Chondrocyte (in vitro differentiated cells): ENCODE data around the gene SOCS4. TPM values are rescaled to one million over a fixed set of nuclear protein-coding genes. Genes with fewer than 3 reads are reported as not detected.

Source experiments
- DNase-seq: peaks from one replicate; pipeline ENCODE4 v3.0.0; 2021; ENCODE audit warnings: mixed read lengths, low spot score
- H3K27ac Mint-ChIP-seq: one replicate; pipeline ENCODE4 v1.8.0; 2021; ENCODE audit warnings: mild to moderate bottlenecking, moderate library complexity, mixed read lengths; ENCODE audit not compliant: unreplicated experiment
- H3K27me3 Mint-ChIP-seq: 2 replicates; pipeline ENCODE4 v1.8.0; 2021; ENCODE audit warnings: low read depth, mixed read lengths
- H3K36me3 Mint-ChIP-seq: 2 replicates; pipeline ENCODE4 v1.8.0; 2021; ENCODE audit warnings: low read depth, mixed read lengths
- H3K4me1 Mint-ChIP-seq: 2 replicates; pipeline ENCODE4 v1.8.0; 2021; ENCODE audit warnings: low read depth, mild to moderate bottlenecking, mixed read lengths
- H3K4me3 Mint-ChIP-seq: one replicate; pipeline ENCODE4 v1.8.0; 2021; ENCODE audit warnings: mild to moderate bottlenecking, moderate library complexity, mixed read lengths; ENCODE audit not compliant: unreplicated experiment
- H3K9me3 Mint-ChIP-seq: 2 replicates; pipeline ENCODE4 v1.8.0; 2021; ENCODE audit warnings: low read depth, mixed read lengths
- total RNA-seq: library from RNA; stranded (reverse); gene quantifications from 3 replicates; pipeline ENCODE4 v1.2.1, GENCODE V29; 2021
- TF ChIP-seq, protein P1 (sequence below): fragments of 200-600 bp; sonication (generic); IDR thresholded peaks from 2 replicates; pipeline ENCODE4 v1.5.0; 2021; ENCODE audit warnings: antibody characterized with exemption, mild to moderate bottlenecking, moderate library complexity

The SOCS4 gene
- total RNA-seq, 1 donor from 2014 or later, result 25.0 TPM

DNA sequence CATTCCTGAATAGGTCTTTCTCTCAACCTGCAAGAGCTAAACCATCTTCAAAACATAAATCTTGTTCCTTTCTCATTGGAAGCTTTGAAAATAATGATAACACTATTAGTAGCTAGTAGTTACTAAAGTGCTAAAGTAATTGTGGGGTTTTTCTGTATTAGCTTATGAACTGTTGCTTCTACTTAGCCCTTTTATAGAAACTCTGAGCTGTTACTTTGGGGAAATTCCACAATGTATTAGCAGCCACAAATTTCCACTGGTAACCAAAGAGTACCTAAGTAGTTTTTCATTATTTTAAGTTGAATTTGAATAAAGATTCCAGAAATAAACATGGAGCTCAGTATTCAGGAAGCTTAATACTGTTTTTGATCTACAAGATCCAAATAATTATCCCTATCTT, 18.1 kb downstream of the SOCS4 start:
- no peaks in the 10 kb centered on the region for H3K9me3 Mint-ChIP-seq
- TF ChIP-seq, protein P1, sequence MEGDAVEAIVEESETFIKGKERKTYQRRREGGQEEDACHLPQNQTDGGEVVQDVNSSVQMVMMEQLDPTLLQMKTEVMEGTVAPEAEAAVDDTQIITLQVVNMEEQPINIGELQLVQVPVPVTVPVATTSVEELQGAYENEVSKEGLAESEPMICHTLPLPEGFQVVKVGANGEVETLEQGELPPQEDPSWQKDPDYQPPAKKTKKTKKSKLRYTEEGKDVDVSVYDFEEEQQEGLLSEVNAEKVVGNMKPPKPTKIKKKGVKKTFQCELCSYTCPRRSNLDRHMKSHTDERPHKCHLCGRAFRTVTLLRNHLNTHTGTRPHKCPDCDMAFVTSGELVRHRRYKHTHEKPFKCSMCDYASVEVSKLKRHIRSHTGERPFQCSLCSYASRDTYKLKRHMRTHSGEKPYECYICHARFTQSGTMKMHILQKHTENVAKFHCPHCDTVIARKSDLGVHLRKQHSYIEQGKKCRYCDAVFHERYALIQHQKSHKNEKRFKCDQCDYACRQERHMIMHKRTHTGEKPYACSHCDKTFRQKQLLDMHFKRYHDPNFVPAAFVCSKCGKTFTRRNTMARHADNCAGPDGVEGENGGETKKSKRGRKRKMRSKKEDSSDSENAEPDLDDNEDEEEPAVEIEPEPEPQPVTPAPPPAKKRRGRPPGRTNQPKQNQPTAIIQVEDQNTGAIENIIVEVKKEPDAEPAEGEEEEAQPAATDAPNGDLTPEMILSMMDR, result no peak
- H3K27ac Mint-ChIP-seq, result no peak overlapping the region
- H3K27me3 Mint-ChIP-seq, result no peaks in the 10 kb centered on the region
- H3K4me1 Mint-ChIP-seq, result peaks cover 3% of the 10 kb centered on the region
- DNase-seq, result no peak
- H3K36me3 Mint-ChIP-seq, result peaks cover 12% of the 10 kb centered on the region
- no peak overlapping the region for H3K4me3 Mint-ChIP-seq

DNA sequence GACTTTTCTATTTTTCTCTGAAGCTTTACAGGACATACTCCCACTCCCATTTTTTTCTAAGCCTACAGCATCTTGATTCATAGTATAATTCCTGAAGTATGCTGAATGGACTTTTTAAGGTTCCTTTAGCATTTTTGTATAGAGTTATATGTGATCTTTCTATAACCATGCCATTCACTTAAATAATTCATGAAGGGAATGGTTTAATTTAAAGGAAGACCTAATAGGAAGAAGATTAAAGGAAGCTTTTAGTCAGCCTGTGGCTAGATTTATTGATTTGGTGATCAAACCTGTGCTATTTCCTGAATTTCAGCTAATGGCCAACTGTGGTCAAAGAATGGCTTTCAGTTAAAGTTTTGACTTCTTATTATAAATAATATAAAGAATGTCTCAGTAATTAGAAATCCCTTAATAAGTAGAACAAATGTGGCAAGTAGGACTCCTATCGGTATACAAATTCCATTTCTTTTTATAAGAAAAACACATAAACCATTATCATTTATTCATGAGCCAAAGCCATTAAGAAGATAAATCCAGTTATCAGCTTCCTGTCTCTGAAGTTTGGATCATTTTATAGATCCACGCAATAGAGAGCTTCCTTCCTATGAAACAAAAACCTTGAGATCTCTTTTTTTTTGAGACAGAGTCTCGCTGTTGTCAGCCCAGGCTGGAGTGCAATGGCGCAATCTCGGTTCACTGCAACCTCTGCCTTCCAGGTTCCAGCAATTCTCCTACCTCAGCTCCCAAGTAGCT, 20.4 kb downstream of the SOCS4 start:
- Mint-ChIP-seq H3K36me3 (peaks cover 12% of the 10 kb centered on the region), H3K27ac (no peak overlapping the region), H3K9me3 (no peaks in the 10 kb centered on the region), H3K27me3 (no peaks in the 10 kb centered on the region), H3K4me1 (peaks cover 10% of the 10 kb centered on the region), H3K4me3 (no peak overlapping the region)
- no peak for DNase-seq
- TF ChIP-seq, protein P1, result no peak

- H3K9me3 Mint-ChIP-seq, result no peaks in the 10 kb centered on the region
- no peaks in the 10 kb centered on the region for H3K27me3 Mint-ChIP-seq
- H3K36me3 Mint-ChIP-seq, result peaks cover 4% of the 10 kb centered on the region
- no peak for DNase-seq
- no peak overlapping the region for H3K27ac Mint-ChIP-seq
- no peak overlapping the region for H3K4me3 Mint-ChIP-seq
- peaks cover 25% of the 10 kb centered on the region for H3K4me1 Mint-ChIP-seq
- TF ChIP-seq, protein P1, result no peak
These were observed 21.9 kb downstream of the SOCS4 start for GRCh38 chr14:55048900-55049436.

GRCh38 chr14:55051165-55051422, 24.1 kb downstream of the SOCS4 start:
- TF ChIP-seq, protein P1, result no peak
- no peaks in the 10 kb centered on the region for H3K27me3 Mint-ChIP-seq
- H3K27ac Mint-ChIP-seq, result peak overlapping the region; percentile 100
- no peak for DNase-seq
- H3K9me3 Mint-ChIP-seq, result no peaks in the 10 kb centered on the region
- peak overlapping the region; percentile 94 for H3K4me3 Mint-ChIP-seq
- peaks cover 33% of the 10 kb centered on the region for H3K4me1 Mint-ChIP-seq
- H3K36me3 Mint-ChIP-seq, result peaks cover 4% of the 10 kb centered on the region

- DNase-seq, result peak; percentile 96
- Mint-ChIP-seq H3K27me3 (no peaks in the 10 kb centered on the region), H3K9me3 (no peaks in the 10 kb centered on the region), H3K36me3 (peaks cover 4% of the 10 kb centered on the region), H3K4me1 (peaks cover 33% of the 10 kb centered on the region), H3K4me3 (peak within 1 kb of the TSS; percentile 94), H3K27ac (peak within 1 kb of the TSS; percentile 100)
- TF ChIP-seq, protein P1, result peak; percentile 95
These were observed 24.6 kb downstream of the SOCS4 start, which contains the start of gene MAPK1IP1L for GRCh38 chr14:55051423-55052268. Gene MAPK1IP1L (plus strand): TSS chr14:55051647. CDS start chr14:55061684, 10,037 bp downstream.
